SK-MEL-5 (cell line): ENCODE data around the gene SLC35F1. TPM values are rescaled to one million over a fixed set of nuclear protein-coding genes. Genes with fewer than 3 reads are reported as not detected.

Source experiments
- DNase-seq: peaks from one replicate; pipeline ENCODE4 v3.0.0-alpha.2; 2016; ENCODE audit warnings: low read depth, low spot score
- in situ Hi-C: cut with HindIII; loops from 2 replicates; pipeline ENCODE4 v1.10.0; 2016; ENCODE audit warnings: low sequenced_read_pairs, high pct_unique_total_duplicates, low pct_unique_long_range_greater_than_20kb
- total RNA-seq: library from RNA; depleted of rRNA; stranded (reverse); fragments of >200 nt; shearing (Covaris generic); gene quantifications from 2 replicates; pipeline ENCODE4 v1.2.3, GENCODE V29; 2014

SLC35F1 gene
- total RNA-seq, 1 experiment from 2014 or later = 2.5 TPM

GRCh38 chr6:118305081-118305480 lies 398.0 kb downstream of the SLC35F1 start:
- no peak for DNase-seq
- in situ Hi-C loops = no loop called here

DNA sequence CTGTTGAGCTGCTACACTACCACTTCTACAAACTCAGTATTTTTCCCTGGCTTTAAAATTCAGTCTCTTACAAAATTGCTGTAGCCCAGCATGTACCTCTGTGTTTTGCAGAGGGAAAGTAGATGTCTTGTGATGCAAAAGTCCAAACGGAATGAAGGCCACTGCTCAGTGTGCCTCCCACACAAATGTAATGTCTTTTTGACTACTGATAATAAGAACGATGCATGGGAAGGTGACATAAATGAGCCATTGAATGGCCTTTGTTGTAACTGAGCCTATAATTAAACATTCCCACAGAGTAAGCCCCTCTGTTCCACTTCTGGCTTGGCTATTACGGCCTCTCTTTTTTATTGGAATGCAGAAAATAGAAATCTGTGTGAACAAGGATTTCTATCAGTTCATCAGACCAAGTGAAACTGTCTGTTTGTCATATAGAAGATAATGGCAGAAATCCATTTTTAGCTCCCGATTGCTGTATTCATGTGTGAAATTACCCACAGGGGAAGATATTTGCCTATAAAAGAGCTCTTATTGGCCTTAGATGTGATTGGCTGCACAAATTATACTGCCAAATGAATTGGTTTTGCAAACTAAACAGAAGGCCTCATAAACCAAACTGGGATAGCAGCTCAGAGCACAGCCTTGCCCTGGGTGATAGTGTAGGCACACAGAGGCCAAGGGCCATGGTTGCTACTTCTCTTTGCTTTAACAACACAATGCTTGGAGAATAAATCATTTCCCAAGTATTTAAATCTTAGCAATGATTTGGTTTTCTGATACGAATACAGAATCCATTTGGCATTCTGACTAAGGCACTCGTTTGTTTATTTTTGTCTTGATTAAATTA lies 399.6 kb downstream of the SLC35F1 start:
- in situ Hi-C loops = no loop called here
- DNase-seq = no peak

GRCh38 chr6:118307581-118307980 lies 400.5 kb downstream of the SLC35F1 start:
- DNase-seq = no peak
- in situ Hi-C loops = no loop called here

GRCh38 chr6:118309337-118310093 lies 402.5 kb downstream of the SLC35F1 start:
- in situ Hi-C loops = no loop called here
- DNase-seq = no peak

- in situ Hi-C loops = no loop called here
Measured at GRCh38 chr6:118313208-118313607, 406.1 kb downstream of the SLC35F1 start.

DNA sequence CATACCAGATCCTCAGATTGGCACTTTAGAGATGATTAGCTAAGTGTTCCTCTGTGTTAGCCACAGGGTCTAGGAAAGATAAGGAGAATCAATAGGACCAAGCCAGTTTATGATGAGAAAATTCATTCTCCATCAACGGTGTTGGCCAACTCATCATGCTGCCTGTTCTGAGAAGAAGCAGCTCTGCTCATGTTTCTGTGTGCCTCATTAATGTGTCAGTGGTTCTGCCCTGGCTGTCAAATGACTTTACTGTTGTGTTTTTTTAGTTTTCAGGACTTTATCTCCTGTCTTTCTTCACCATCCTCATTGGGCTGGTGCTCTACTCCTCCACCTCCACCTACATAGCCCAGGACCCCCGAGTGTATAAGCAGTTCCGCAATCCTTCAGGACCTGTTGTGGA lies 406.7 kb downstream of the SLC35F1 start:
- in situ Hi-C loops = no loop called here
- DNase-seq = no peak

More at GRCh38 chr6:118313208-118313607, 406.1 kb downstream of the SLC35F1 start:
- no peak for DNase-seq

GRCh38 chr6:118316796-118317384 lies 409.8 kb downstream of the SLC35F1 start:
- in situ Hi-C loops = no loop called here
- no peak for DNase-seq

DNA sequence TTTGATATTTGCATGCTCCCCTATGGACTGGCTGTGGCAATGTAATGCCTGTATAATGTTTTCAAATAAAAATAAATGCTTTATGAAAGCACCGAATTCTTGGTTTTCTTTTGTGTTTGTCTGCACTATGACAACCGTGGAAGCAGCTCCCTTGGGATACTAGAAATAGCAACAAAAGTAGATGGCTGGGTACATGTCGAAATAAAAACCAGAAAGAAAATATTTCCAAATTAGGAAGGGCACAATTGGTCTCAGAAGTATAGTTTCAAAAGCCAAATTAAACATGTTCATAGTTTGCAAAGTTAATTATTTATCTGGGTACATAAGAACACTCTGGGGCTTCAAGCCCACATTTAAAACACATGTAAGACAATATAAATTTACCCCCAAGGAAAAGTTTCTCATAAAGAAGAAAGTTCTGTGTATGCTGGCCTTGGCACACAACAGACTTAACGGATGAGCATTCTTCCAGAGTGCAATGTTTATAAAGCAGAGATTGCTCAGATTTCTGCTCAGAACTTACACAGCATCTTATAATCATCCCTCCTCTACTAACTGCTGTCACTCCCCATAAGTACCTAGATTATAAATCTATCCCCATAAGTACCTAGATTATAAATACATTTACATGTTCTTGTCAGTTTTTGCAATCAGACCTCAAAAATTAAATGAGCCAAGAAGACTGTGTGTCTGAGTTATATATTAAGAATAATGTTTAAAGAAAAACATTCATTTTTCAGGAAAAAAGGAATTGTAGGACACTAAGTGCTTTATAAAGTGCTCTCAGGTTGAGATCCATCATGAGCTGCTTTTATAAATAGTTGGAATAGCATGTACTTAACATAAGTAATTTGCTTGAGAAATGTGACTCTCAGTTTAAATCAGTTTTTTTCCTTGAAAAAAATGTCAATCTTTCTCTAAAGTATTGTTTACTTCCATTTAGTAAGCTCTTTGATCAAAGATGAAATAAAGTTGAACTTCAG lies 410.8 kb downstream of the SLC35F1 start:
- DNase-seq = no peak
- in situ Hi-C loops = no loop called here

GRCh38 chr6:118318648-118319047 lies 411.6 kb downstream of the SLC35F1 start:
- in situ Hi-C loops = no loop called here

DNA sequence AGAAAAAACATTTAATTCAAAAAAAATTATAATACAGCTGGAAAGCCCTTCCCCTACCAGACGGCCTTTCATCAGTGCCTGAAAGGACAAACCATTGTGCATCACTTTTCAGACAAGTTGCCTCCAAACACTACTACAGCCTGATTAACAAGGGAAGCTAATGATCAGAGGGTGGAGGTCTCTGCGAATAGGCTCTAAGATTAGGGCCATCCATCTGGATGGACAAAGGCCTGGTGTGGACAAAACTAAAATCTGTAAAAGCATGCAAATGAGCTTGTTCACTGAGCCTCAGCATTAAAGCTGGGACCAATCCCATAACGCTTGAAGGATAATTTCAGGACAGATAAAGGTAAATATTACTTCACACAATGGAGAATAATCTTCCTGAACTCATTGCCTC lies 412.4 kb downstream of the SLC35F1 start:
- in situ Hi-C loops = no loop called here
- DNase-seq = no peak

More at GRCh38 chr6:118318648-118319047, 411.6 kb downstream of the SLC35F1 start:
- no peak for DNase-seq

DNA sequence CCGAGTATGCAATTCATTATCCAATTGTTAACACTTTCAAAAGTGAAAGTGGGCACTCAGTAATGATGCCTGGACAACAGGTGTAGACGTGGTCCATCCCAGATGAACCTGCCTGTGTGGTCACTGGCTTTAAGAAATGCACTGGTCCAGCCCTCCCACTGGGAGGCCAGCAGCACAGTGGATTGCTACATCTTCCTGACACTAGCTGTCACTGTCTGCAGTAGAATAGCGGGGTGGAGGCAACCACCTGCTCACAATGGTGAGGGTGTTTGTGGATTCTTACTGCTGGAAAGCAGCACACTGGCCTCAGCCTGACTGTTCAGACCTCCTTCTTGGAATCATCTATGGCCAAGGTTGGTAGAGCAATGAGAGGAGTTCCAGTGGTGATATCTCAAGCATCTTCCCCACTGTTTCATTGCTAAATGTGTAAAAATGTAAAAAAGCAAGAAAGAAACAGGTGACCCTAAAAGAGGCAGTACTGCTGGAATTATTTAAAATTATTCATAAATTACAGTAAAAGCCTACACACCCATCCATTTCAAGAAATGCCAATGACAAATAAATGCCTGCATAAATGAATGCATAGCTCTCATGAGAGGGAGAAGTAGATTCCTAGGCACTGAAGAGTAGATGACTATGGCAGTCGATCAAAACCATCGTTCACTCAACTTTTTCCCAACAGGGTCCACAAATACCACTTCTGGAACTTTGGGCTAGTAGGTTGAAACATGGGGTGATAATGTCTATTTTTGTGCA lies 413.0 kb downstream of the SLC35F1 start:
- in situ Hi-C loops = no loop called here
- DNase-seq = no peak

DNA sequence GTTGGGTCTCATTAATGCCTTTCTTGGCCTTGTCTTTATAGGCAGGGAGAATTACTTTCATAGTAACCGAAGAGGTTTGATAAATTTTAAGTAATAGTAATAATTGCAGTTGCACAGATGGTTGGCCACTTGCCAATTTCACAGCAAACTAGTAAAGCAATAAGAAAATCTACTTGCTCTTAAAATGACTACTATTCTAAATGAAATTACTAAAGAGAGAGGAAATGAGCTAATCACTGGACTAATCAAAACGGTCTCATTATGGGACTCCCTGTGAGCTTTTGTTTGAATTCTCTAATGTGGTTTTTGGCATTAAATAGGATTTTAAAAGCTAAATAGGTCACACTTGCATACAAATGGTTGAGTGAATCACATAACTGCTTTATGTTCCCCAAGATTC lies 413.6 kb downstream of the SLC35F1 start:
- in situ Hi-C loops = no loop called here
- DNase-seq = no peak

- DNase-seq = no peak
- in situ Hi-C loops = no loop called here
Measured at GRCh38 chr6:118324116-118324515, 417.1 kb downstream of the SLC35F1 start.

- in situ Hi-C loops = no loop called here
Measured at GRCh38 chr6:118325220-118325860, 418.3 kb downstream of the SLC35F1 start.

DNA sequence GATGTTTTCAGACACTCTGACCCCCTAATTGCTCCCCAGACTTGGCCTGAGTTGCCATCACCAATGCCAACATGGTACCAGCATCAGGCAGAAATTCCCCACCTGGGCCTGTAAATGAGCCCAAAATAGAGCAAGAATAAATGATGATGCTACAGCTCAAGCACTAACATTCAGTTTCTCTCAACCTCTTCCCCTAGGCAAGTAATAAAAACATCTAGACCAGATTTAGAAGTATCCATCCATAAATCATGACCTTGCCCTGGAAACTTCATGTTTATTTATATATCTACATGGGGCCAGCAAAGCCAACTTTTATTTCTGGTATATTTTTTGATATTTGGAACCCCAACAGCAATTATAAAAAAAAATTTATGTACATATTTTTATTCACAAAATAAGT lies 419.6 kb downstream of the SLC35F1 start:
- in situ Hi-C loops = no loop called here
- no peak for DNase-seq

More at GRCh38 chr6:118325220-118325860, 418.3 kb downstream of the SLC35F1 start:
- DNase-seq = no peak

- DNase-seq = no peak
- in situ Hi-C loops = no loop called here
Measured at GRCh38 chr6:118327237-118327636, 420.2 kb downstream of the SLC35F1 start.
